Retinal pigment epithelial cell (primary cell): ENCODE data around the gene AKR1B15.

Experiments
- DNase-seq: peaks from one replicate; pipeline ENCODE4 v3.0.0-alpha.2; 2010; ENCODE audit warnings: low read depth
- H3K4me3 ChIP-seq: 2 replicates; pipeline ENCODE4 v1.5.1; 2011; ENCODE audit warnings: mild to moderate bottlenecking, low read length, control low read depth, moderate library complexity
- CTCF ChIP-seq: conservative IDR thresholded peaks from 2 replicates; pipeline ENCODE4 v1.5.1; 2011; ENCODE audit warnings: low read depth, low read length, control low read depth, inconsistent platforms

The AKR1B15 gene

GRCh38 chr7:134548877-134549276 is at the start of gene AKR1B15:
Gene AKR1B15, plus strand, starts transcription at chr7:134549110. Its CDS starts 15,510 bp downstream, at chr7:134564620.
- no peak within 1 kb of the TSS for H3K4me3 ChIP-seq
- TF ChIP-seq CTCF = no peak
- no peak for DNase-seq

- no peak for DNase-seq
- no peak overlapping the region for H3K4me3 ChIP-seq
- TF ChIP-seq CTCF = no peak
Observed at GRCh38 chr7:134500406-134500805, 48.5 kb upstream of the AKR1B15 start.

- DNase-seq = no peak
- no peak for TF ChIP-seq CTCF
Observed at GRCh38 chr7:134500982-134501381, 47.9 kb upstream of the AKR1B15 start.

GRCh38 chr7:134502463-134503371 is 46.2 kb upstream of the AKR1B15 start:
- DNase-seq = no peak
- H3K4me3 ChIP-seq = no peak overlapping the region
- TF ChIP-seq CTCF = no peak

More at GRCh38 chr7:134500982-134501381, 47.9 kb upstream of the AKR1B15 start:
- H3K4me3 ChIP-seq = no peak overlapping the region

- no peak overlapping the region for H3K4me3 ChIP-seq
- no peak for TF ChIP-seq CTCF
- no peak for DNase-seq
Observed at GRCh38 chr7:134504660-134505164, 44.2 kb upstream of the AKR1B15 start.

GRCh38 chr7:134505856-134506255 is 43.1 kb upstream of the AKR1B15 start:
- TF ChIP-seq CTCF = no peak
- DNase-seq = no peak
- H3K4me3 ChIP-seq = no peak overlapping the region

GRCh38 chr7:134509010-134509409 is 39.9 kb upstream of the AKR1B15 start:
- TF ChIP-seq CTCF = no peak
- no peak overlapping the region for H3K4me3 ChIP-seq
- DNase-seq = no peak
